ENCODE results near the gene OSTC. TPM values are rescaled to one million over a fixed set of nuclear protein-coding genes. Genes with fewer than 3 reads are reported as not detected.
A peak's percentile ranks its signal among the peaks of the same experiment; 100 is the strongest.

OSTC gene
- total and polyA plus RNA-seq, 9 of the 15 experiments (the other 6 are each of a cell fraction or from before 2014, with no cell fraction given): 112 to 966 (median 235) TPM

DNA sequence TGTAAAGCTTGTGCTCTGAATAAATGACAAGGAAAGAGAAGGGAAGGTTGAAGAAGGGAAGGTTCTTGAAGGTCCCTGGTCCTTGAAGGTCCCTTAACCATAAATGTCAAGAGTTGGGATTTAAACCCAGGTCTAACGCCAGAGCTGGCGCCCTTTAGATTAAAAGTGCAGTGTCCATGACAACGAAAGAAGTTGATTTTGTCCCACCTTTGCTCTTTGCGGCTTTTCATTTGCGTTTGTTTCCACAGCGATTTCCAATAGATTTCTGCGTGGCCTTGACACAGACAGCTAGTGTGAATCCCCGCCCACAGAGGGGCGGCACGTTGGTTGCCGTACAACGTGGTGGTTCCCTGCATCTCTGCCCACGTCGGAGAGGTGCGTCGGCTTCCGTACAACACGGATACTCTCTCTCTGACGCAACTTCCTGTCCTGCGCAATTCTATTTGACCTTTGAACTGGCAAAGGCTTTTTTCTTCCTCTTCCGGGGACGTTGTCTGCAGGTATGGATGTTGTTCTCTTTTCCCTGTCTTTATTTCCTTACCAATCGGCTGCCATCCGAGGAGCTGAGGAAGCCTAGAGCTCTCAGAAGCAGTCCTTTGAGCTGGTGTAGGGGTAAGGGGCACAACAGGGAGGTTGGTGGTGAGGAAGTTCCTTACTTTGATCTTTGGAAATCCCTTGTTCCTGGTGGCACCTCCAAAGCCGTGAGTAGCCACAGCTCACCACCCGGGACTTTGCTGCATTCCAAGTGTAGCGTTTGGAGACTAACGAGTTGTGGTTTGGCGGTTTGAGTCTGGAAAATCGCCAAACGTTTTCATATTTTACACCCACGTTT lies 30.1 kb upstream of the OSTC start, which contains the start of gene RPL34 (continued):
- TF ChIP-seq HNRNPH1 (optimal IDR thresholded peaks at IDR 0.05; ENCODE audit: low read depth, low read length) (no peak), PRDM10 (IDR thresholded peaks at IDR 0.05; ENCODE audit: partially characterized antibody) (peak; percentile 18), ZNF124 (CRISPR knock-in tag; IDR thresholded peaks at IDR 0.05) (no peak), CCAR2 (IDR thresholded peaks at IDR 0.05; ENCODE audit: low read depth, low read length) (no peak), ZNF398 (CRISPR knock-in tag; IDR thresholded peaks at IDR 0.05) (no peak), HOXB6 (CRISPR knock-in tag; IDR thresholded peaks at IDR 0.05; ENCODE audit: borderline replicate concordance) (no peak), ETV1 (tag; conservative IDR thresholded peaks at IDR 0.05; ENCODE audit: low read depth) (peak; percentile 53), CHD1 (IDR thresholded peaks at IDR 0.05; ENCODE audit: low read length) (no peak), NFE2L1 (tag; IDR thresholded peaks at IDR 0.05; ENCODE audit: borderline replicate concordance, low read depth) (no peak), HNRNPL (IDR thresholded peaks at IDR 0.05; ENCODE audit: low read depth, low read length) (no peak)
- TF ChIP-seq, protein P1, sequence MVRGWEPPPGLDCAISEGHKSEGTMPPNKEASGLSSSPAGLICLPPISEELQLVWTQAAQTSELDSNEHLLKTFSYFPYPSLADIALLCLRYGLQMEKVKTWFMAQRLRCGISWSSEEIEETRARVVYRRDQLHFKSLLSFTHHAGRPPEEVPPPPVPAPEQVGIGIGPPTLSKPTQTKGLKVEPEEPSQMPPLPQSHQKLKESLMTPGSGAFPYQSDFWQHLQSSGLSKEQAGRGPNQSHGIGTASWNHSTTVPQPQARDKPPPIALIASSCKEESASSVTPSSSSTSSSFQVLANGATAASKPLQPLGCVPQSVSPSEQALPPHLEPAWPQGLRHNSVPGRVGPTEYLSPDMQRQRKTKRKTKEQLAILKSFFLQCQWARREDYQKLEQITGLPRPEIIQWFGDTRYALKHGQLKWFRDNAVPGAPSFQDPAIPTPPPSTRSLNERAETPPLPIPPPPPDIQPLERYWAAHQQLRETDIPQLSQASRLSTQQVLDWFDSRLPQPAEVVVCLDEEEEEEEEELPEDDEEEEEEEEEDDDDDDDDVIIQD (CRISPR knock-in tag; IDR thresholded peaks at IDR 0.05): no peak
- TF ChIP-seq, protein P2, sequence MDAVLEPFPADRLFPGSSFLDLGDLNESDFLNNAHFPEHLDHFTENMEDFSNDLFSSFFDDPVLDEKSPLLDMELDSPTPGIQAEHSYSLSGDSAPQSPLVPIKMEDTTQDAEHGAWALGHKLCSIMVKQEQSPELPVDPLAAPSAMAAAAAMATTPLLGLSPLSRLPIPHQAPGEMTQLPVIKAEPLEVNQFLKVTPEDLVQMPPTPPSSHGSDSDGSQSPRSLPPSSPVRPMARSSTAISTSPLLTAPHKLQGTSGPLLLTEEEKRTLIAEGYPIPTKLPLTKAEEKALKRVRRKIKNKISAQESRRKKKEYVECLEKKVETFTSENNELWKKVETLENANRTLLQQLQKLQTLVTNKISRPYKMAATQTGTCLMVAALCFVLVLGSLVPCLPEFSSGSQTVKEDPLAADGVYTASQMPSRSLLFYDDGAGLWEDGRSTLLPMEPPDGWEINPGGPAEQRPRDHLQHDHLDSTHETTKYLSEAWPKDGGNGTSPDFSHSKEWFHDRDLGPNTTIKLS (IDR thresholded peaks at IDR 0.05; ENCODE audit: borderline replicate concordance, low read depth): peak; percentile 68
- TF ChIP-seq, protein P3, sequence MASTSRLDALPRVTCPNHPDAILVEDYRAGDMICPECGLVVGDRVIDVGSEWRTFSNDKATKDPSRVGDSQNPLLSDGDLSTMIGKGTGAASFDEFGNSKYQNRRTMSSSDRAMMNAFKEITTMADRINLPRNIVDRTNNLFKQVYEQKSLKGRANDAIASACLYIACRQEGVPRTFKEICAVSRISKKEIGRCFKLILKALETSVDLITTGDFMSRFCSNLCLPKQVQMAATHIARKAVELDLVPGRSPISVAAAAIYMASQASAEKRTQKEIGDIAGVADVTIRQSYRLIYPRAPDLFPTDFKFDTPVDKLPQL (IDR thresholded peaks at IDR 0.05; ENCODE audit: extremely low read depth, insufficient read length): peak; percentile 63
- TF ChIP-seq, protein P4, sequence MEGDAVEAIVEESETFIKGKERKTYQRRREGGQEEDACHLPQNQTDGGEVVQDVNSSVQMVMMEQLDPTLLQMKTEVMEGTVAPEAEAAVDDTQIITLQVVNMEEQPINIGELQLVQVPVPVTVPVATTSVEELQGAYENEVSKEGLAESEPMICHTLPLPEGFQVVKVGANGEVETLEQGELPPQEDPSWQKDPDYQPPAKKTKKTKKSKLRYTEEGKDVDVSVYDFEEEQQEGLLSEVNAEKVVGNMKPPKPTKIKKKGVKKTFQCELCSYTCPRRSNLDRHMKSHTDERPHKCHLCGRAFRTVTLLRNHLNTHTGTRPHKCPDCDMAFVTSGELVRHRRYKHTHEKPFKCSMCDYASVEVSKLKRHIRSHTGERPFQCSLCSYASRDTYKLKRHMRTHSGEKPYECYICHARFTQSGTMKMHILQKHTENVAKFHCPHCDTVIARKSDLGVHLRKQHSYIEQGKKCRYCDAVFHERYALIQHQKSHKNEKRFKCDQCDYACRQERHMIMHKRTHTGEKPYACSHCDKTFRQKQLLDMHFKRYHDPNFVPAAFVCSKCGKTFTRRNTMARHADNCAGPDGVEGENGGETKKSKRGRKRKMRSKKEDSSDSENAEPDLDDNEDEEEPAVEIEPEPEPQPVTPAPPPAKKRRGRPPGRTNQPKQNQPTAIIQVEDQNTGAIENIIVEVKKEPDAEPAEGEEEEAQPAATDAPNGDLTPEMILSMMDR (IDR thresholded peaks at IDR 0.05 in 2 of 3, conservative IDR thresholded peaks at IDR 0.05 in 1 of 3; ENCODE audit: insufficient read depth in 2 of 3, low read depth in 1 of 3, low read length in 3 of 3): no peak
